ENCODE results near the gene ERF.
"Not testable (repeated sequence)": the region's sequence is repeated elsewhere in the genome, so short reads cannot be mapped to it uniquely, and the experiment has no call there.

ERF gene

DNA sequence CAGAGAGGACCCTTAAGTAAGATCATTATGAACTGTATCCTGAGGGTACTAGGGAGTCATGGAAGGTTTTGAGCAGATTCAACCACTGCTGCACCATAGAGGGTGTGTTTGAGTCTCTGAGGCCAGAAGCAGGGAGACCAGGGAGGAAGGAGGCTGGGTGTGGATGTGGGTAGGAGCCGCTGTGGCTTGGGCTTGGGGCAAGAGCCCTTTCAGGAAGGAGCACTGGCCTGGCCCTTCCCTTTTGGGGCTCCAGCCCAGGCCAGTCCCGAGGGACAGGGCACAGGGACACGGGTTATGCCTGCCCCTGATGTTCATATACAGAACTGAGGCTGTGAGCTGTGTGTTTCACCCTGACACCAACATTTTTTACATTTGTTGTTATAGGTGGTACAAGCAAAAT is 21.4 kb upstream of the ERF start:
- DNase-seq (ENCODE audit: insufficient read length, low spot score) (no peak), FAIRE-seq (no peak)

- no peak for FAIRE-seq
- DNase-seq (ENCODE audit: insufficient read length, low spot score), result no peak
Observed at GRCh38 chr19:42275517-42275916, 20.6 kb upstream of the ERF start.

GRCh38 chr19:42275103-42275502 is 20.2 kb upstream of the ERF start:
- FAIRE-seq (no peak), DNase-seq (ENCODE audit: insufficient read length, low spot score) (no peak)

- FAIRE-seq, result no peak
- DNase-seq (ENCODE audit: insufficient read length, low spot score), result no peak
Observed at GRCh38 chr19:42274065-42274682, 19.2 kb upstream of the ERF start.

- no peak for DNase-seq (ENCODE audit: insufficient read length, low spot score)
- no peak for FAIRE-seq
Observed at GRCh38 chr19:42273407-42274064, 18.6 kb upstream of the ERF start.

DNA sequence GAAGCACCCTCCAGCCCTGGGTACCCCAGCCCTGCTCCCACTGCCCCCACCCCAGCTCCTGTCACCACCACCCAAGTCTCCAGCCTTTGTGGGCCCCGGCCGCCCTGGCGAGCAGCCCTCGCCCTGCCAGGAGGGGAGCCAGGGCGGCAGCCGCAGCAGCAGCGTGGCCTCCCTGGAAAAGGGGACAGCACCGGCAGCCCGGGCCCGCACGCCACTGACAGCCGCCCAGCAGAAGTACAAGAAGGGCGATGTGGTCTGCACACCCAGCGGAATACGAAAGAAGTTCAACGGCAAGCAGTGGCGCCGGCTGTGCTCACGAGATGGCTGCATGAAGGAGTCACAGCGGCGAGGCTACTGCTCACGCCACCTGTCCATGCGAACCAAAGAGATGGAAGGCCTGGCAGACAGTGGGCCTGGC is 18.1 kb upstream of the ERF start:
- DNase-seq (ENCODE audit: insufficient read length, low spot score) (no peak), FAIRE-seq (no peak)

- no peak for FAIRE-seq
- no peak for DNase-seq (ENCODE audit: insufficient read length, low spot score)
Observed at GRCh38 chr19:42272535-42272897, 17.6 kb upstream of the ERF start.

DNA sequence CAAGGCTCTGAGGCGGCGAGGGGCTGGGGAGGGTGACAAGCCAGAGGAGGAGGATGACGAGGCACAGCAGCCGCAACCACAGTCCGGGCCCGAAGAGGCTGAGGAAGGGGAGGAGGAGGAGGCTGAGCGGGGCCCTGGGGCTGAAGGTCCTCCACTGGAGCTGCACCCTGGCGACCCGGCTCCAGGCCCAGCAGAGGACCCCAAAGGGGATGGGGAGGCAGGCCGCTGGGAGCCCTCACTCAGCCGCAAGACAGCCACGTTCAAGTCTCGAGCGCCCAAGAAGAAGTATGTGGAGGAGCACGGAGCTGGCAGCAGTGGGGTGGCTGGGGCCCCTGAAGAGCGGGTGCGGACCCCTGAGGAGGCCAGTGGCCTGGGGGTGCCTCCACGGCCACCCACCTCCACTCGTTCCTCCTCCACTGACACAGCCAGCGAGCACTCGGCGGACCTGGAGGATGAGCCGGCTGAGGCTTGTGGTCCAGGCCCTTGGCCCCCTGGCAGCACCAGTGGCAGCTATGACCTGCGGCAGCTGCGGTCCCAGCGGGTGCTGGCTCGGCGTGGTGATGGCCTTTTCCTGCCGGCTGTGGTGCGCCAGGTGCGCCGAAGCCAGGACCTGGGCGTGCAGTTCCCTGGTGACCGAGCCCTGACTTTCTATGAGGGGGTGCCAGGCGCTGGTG is 17.1 kb upstream of the ERF start:
- DNase-seq (ENCODE audit: insufficient read length, low spot score) (no peak), FAIRE-seq (no peak)

- no peak for FAIRE-seq
- DNase-seq (ENCODE audit: insufficient read length, low spot score), result no peak
Observed at GRCh38 chr19:42271045-42271419, 16.1 kb upstream of the ERF start.

DNA sequence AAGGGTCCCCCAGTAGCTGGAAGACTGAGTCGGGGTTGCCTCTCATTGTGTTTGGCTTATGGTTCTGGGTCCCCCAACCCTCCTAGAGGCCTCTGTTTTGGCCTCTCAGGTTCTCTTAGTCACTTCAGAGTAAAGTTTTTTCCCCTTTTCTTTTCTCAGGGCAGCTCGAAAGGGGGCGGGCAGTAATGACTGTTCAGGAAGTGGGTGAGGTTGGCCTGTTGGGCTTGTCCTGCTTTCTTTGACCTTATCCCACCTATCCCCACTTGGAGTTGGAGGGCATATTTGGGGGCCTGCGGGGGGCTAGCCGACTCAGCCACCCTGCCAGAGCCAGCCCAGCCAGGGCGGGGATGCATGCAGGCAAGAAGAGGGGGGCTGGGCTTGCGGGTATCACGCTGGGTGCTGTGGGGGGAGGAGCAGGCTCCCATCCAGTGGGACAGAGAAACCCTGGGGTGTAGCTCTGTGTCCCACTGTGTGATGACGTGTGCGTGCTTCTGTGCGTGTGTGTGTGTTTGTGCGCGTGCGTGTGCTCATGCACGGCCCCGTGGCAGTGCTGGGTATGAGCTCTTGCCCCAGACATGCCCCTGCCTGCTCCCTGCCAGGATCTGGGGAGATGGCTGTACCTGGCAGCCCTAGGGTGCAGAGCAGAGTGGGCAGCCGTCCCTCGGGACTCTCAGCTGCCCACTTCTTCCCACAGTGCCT is 15.6 kb upstream of the ERF start:
- peak; percentile 59 for DNase-seq (ENCODE audit: insufficient read length, low spot score)
- FAIRE-seq, result peak; percentile 95

DNA sequence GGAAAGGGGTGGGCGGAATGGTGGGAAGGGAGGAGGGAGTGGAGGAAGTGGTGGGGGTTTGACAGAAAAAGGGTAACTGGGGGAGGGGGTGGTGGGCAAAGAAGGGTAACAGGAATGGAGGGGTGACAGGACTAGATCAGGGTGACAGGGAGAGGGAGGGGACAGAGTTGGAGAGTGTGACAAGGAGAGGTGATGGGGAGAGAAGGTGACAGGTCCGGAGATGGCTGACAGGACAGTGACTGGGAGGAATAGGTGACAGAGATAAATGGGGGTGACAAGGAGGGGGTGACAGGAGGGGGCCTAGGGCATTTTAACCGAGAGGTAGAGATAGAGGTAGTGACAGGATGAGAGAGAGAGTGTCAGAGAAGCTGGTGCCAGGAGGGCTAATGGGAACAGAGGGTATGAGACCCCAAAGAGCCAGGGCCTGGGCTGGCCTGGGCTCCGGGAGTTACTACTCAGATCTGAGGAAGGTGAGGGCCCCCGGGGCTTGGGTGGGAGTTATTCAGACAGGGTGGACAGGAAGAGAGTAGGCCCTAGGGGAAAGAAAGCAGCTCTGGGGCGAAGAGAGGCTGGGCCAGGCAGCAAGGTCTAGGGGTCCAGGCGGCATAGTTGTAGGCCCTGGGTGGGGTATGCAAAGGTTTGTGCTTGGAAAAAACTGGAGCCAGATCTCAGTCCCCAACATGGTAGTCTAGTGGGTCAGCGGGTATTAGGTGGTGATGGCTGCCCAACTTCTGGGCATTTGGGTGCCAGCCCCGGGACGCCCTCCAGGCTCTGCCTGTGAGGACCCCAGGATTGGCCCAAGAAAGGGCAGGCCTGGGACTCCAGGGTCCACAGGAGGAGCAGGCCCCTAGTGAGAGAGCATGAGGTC is 14.8 kb upstream of the ERF start:
- DNase-seq (ENCODE audit: insufficient read length, low spot score) (no peak), FAIRE-seq (no peak)

DNA sequence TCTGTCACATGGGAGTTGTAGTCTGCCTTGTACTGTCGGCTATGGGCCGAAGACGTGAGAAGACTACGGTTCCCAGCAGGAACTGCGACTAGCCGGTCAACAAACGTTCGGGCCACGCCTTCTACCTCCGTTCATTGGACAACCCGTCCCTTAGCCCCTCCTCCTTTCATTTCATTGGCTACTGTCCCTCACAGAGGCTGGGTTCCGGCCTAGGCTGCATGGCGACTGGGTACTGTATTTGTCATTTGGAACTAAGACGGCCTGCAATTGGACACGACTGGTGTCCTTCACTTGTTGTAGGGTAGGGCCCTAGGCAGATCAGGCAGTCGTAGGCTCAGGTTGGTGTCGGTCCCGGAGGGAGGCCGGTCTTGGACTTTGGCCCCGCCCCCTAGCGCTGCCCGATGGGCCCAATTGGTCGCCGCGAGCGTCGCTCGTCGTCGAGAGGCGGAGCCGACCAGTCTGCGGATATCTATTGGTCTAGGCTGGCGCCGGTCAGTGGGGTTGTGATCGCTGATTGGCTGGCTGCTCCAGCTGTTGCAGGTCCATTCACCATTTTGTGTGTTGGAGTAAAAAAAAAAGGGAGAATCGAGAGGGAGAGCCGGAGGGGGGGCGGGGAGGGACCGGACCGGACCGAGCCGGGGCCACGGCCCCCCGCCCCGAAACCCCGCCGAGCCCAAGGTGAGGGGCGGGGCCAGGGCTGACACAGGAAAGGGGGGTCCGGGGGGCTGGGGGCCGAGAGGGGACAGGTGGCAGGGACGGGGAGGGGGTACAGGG is 14.0 kb upstream of the ERF start, which contains the start of gene CIC:
TSS of gene CIC (plus strand) at position 549 of the 774 bp plus-strand sequence. CDS start 2,532 bp downstream, outside the sequence.
- FAIRE-seq, result peak; percentile 99
- peak; percentile 94 for DNase-seq (ENCODE audit: insufficient read length, low spot score)

GRCh38 chr19:42268142-42268703 is 13.3 kb upstream of the ERF start:
- DNase-seq (ENCODE audit: insufficient read length, low spot score) (peak; percentile 89), FAIRE-seq (no peak)

DNA sequence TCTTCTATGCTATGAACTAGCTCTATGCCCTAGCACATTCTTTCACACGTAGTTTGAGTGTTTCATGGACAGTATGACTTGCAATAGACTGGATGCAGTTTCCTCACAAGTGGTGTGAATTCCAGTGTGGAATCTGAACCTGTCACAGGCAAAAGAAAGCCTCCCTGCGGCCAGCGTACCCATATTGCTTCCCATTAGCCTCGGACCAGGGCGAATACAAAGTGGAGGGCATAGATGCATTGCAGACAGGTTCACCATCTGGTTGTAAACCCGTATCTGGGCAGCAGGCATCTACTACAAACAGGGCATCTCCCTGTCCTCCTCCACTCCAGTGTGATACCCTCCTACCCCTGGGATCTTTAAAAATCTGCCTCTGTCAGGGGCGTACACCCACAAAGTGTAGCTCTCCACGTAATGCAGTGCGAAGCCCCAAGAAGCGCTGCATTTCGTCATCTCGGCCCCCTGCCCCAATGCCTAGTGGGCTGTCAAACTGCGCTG is 12.8 kb upstream of the ERF start:
- no peak for DNase-seq (ENCODE audit: insufficient read length, low spot score)

DNA sequence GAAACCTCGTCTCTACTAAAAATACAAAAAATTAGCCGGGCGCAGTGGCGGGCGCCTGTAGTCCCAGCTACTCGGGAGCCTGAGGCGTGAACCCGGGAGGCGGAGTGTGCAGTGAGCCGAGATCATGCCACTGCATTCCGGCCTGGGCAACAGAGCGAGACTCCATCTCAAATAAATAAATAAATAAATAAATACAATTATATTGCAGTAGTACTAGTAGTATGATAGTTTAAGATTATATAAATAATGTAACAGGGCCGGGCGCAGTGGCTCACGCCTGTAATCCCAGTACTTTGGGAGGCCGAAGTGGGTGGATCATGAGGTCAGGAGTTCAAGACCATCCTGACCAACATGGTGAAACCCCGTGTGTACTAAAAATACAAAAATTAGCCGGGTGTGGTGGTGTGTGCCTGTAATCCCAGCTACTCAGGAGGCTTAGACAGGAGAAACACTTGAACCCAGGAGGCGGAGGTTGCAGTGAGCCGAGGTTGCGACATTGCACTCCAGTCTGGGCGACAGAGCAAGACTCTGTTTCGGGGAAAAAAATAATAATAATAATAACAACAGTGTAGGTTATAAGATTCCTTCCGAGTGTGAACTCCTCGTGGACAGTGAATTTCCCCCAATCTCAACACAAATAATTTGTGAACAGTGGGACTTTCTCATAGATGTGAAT is 12.1 kb upstream of the ERF start:
- DNase-seq (ENCODE audit: insufficient read length, low spot score); FAIRE-seq: not testable (repeated sequence)

More for the DNA sequence above, 12.8 kb upstream of the ERF start:
- peak; percentile 35 for FAIRE-seq

DNA sequence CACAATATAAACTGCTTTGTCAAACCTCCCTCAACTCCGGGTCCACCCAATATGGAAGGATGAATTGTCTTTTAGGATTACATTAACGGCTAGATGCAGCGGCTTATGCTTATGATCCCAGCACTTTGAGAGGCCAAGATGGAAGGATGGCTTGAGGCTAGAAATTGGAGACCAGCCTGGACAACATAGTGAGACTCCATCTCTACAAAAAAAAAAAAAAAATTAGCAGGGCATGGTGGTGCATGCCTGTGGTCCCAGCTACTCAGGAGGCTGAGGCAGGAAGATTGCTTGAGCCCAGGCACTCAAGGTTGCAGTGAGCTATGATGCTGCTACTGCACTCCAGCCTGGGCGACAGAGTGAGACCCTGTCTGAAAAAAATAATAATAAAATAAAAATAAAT is 11.2 kb upstream of the ERF start:
- DNase-seq (ENCODE audit: insufficient read length, low spot score); FAIRE-seq: not testable (repeated sequence)

- no peak for DNase-seq (ENCODE audit: insufficient read length, low spot score)
- FAIRE-seq, result no peak
Observed at GRCh38 chr19:42261763-42262162, 6.8 kb upstream of the ERF start.

DNA sequence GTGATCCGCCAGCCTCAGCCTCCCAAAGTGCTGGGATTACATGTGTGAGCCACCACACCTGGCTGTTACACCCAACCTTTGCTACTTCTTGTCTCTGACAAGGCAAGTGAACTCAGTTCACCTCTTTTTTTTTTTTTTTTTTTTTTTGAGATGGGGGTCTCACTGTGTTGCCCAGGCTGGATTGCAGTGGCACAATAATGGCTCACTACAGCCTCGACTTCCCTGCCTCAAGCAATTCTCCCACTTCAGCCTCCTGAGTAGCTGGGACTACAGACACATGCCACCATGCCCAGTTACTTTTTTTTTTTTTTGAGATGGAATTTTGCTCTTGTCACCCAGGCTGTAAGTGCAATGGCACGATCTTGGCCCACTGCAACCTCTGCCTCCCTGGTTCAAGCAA is 2.9 kb upstream of the ERF start:
- DNase-seq (ENCODE audit: insufficient read length, low spot score); FAIRE-seq: not testable (repeated sequence)

Data from GM19239 (cell line).